CD8-positive, alpha-beta memory T cell (primary cell): Measurements from ENCODE around the gene ST6GALNAC2. TPM values are rescaled to one million over a fixed set of nuclear protein-coding genes. Genes with fewer than 3 reads are reported as not detected.
"Not testable (repeated sequence)": the region's sequence is repeated elsewhere in the genome, so short reads cannot be mapped to it uniquely, and the experiment has no call there.

Experiments used
- CTCF ChIA-PET: fragments of 350-600 bp; sonication (Branson Sonifier 250); formaldehyde crosslinking; loops from one replicate; lab custom pipeline; 2021; ENCODE audit warnings: antibody characterized with exemption; lab: Charles Lee
- POLR2A ChIA-PET: fragments of 350-600 bp; sonication (Branson Sonifier 250); formaldehyde crosslinking; loops from one replicate; lab custom pipeline; 2021; ENCODE audit warnings: antibody characterized with exemption; lab: Charles Lee
- DNase-seq, 5 donors: peaks; one replicate each; pipeline versions ENCODE4 v3.0.0 to v3.0.0-alpha.2; 2020 to 2022; ENCODE audit warnings: mixed read lengths in 1 of 5
- H3K27ac ChIP-seq: one replicate; pipeline ENCODE4 v1.7.0; 2013; ENCODE audit warnings: low read depth, mild to moderate bottlenecking, low read length, moderate library complexity
- H3K27me3 ChIP-seq: 2 replicates; pipeline ENCODE4 v1.7.0; 2013; ENCODE audit warnings: low read length, mild to moderate bottlenecking; ENCODE audit not compliant: insufficient read depth, poor library complexity, severe bottlenecking
- H3K36me3 ChIP-seq: 2 replicates; pipeline ENCODE4 v1.7.0; 2013; ENCODE audit warnings: mild to moderate bottlenecking, low read length, moderate library complexity; ENCODE audit not compliant: insufficient read depth
- H3K4me1 ChIP-seq: 2 replicates; pipeline ENCODE4 v1.7.0; 2013; ENCODE audit warnings: mild to moderate bottlenecking, low read length, moderate library complexity; ENCODE audit not compliant: insufficient read depth
- H3K4me3 ChIP-seq: 2 replicates; pipeline ENCODE4 v1.7.0; 2013; ENCODE audit warnings: mild to moderate bottlenecking, low read length
- H3K9me3 ChIP-seq: 2 replicates; pipeline ENCODE4 v1.7.0; 2013; ENCODE audit warnings: mild to moderate bottlenecking, low read length
- H3K27ac Mint-ChIP-seq, 8 donors: one replicate each; pipeline ENCODE4 v1.8.0; 2020 to 2021; ENCODE audit warnings: mixed read lengths in 8 of 8, mild to moderate bottlenecking in 6 of 8, inconsistent platforms in 3 of 8, moderate library complexity in 3 of 8
- H3K27me3 Mint-ChIP-seq, 2 donors: one replicate each; pipeline ENCODE4 v1.8.0; 2020 to 2021; ENCODE audit warnings: mixed read lengths in 2 of 2, mild to moderate bottlenecking in 1 of 2, moderate library complexity in 1 of 2
- H3K36me3 Mint-ChIP-seq, 3 donors: one replicate each; pipeline ENCODE4 v1.8.0; 2020 to 2021; ENCODE audit warnings: mixed read lengths in 3 of 3, inconsistent platforms in 1 of 3, mild to moderate bottlenecking in 1 of 3
- H3K4me1 Mint-ChIP-seq, 3 donors: one replicate each; pipeline ENCODE4 v1.8.0; 2020 to 2021; ENCODE audit warnings: mixed read lengths in 3 of 3, inconsistent platforms in 1 of 3, mild to moderate bottlenecking in 1 of 3
- H3K4me3 Mint-ChIP-seq, 7 donors: one replicate each; pipeline ENCODE4 v1.8.0; 2020 to 2021; ENCODE audit warnings: mixed read lengths in 7 of 7, mild to moderate bottlenecking in 6 of 7, moderate library complexity in 4 of 7, inconsistent platforms in 2 of 7
- H3K9me3 Mint-ChIP-seq, 5 donors: one replicate each; pipeline ENCODE4 v1.8.0; 2020 to 2022; ENCODE audit warnings: mixed read lengths in 5 of 5, mild to moderate bottlenecking in 3 of 5, moderate library complexity in 2 of 5, inconsistent platforms in 1 of 5
- polyA plus RNA-seq: library from polyadenylated mRNA; unstranded; fragments of 300-500 nt; fragmentation: Illumina TruSeq; gene quantifications from one replicate; pipeline ENCODE4 v1.2.3, GENCODE V29; 2021
- total RNA-seq, 2 experiments: library from RNA; stranded (reverse); gene quantifications; one replicate each; pipeline ENCODE4 v1.2.3, GENCODE V29; 2021

Gene ST6GALNAC2
- total and polyA plus RNA-seq, 3 experiments from 2014 or later: 0.83 to 2.9 (median 1.0) TPM

GRCh38 chr17:76566988-76567431, 18.6 kb downstream of the ST6GALNAC2 start:
- peak overlapping the region in 3 of 7 donors; percentile 46 to 53 (median 52) for H3K4me3 Mint-ChIP-seq
- H3K9me3 Mint-ChIP-seq: no peaks in the 10 kb centered on the region
- Histone ChIP-seq H3K9me3 (no peaks in the 10 kb centered on the region), H3K36me3 (peaks cover 23% of the 10 kb centered on the region), H3K27ac (no peak overlapping the region), H3K27me3 (no peaks in the 10 kb centered on the region), H3K4me3 (no peak overlapping the region), H3K4me1 (peaks cover 18% of the 10 kb centered on the region)
- peak overlapping the region; percentile 50 to 93 (median 88) for H3K27ac Mint-ChIP-seq
- POLR2A ChIA-PET: no interaction called here
- no peaks in the 10 kb centered on the region for H3K27me3 Mint-ChIP-seq
- peaks cover 39 to 53% (median 47%) of the 10 kb centered on the region in 3 donors for H3K4me1 Mint-ChIP-seq
- H3K36me3 Mint-ChIP-seq: peaks cover 13 to 43% (median 17%) of the 10 kb centered on the region in 3 donors
- CTCF ChIA-PET: interaction anchor here (1.3 to 7.3 kb wide), 5 partner anchors 9 to 60 kb away, joined by 4 to 37 read pairs (median 10); no protein-coding TSS in a partner anchor
- DNase-seq: no peak

- CTCF ChIA-PET: interaction anchor here (1.3 to 7.3 kb wide), 5 partner anchors 9 to 181 kb away, joined by 3 to 37 read pairs (median 10); no protein-coding TSS in a partner anchor
- H3K27ac Mint-ChIP-seq: peak overlapping the region in 6 of 8 donors; percentile 57 to 93 (median 88)
- peaks cover 28% of the 10 kb centered on the region for H3K36me3 ChIP-seq
Observed at GRCh38 chr17:76566613-76566943, 19.1 kb downstream of the ST6GALNAC2 start.

GRCh38 chr17:76565728-76566612, 19.7 kb downstream of the ST6GALNAC2 start:
- peak overlapping the region; percentile 8 to 89 (median 84) for H3K27ac Mint-ChIP-seq

More at GRCh38 chr17:76566613-76566943, 19.1 kb downstream of the ST6GALNAC2 start:
- no peaks in the 10 kb centered on the region for H3K9me3 ChIP-seq
- peak overlapping the region in 1 of 7 donors; percentile 15 for H3K4me3 Mint-ChIP-seq
- no peak for DNase-seq
- H3K36me3 Mint-ChIP-seq: peaks cover 16 to 47% (median 19%) of the 10 kb centered on the region in 3 donors
- H3K4me3 ChIP-seq: no peak overlapping the region
- no peak overlapping the region for H3K27ac ChIP-seq
- H3K27me3 Mint-ChIP-seq: no peaks in the 10 kb centered on the region
- H3K9me3 Mint-ChIP-seq: no peaks in the 10 kb centered on the region
- H3K4me1 Mint-ChIP-seq: peaks cover 43 to 57% (median 51%) of the 10 kb centered on the region in 3 donors
- peaks cover 23% of the 10 kb centered on the region for H3K4me1 ChIP-seq
- H3K27me3 ChIP-seq: no peaks in the 10 kb centered on the region
- POLR2A ChIA-PET: no interaction called here

GRCh38 chr17:76564991-76565727, 20.5 kb downstream of the ST6GALNAC2 start:
- H3K27ac ChIP-seq, H3K27me3 ChIP-seq, H3K9me3 ChIP-seq, H3K27me3 Mint-ChIP-seq, H3K4me3 ChIP-seq, H3K9me3 Mint-ChIP-seq, POLR2A ChIA-PET: not testable (repeated sequence)
- Mint-ChIP-seq H3K27ac (peak overlapping the region in 7 of 8 donors; percentile 18 to 89 (median 80)), H3K36me3 (peaks cover 17 to 61% (median 21%) of the 10 kb centered on the region in 3 donors), H3K4me1 (peaks cover 56 to 72% (median 65%) of the 10 kb centered on the region in 3 donors), H3K4me3 (peak overlapping the region in 1 of 7 donors; percentile 13)
- peaks cover 36% of the 10 kb centered on the region for H3K4me1 ChIP-seq
- peaks cover 32% of the 10 kb centered on the region for H3K36me3 ChIP-seq
- peak in 1 of 5 donors; percentile 27 for DNase-seq
- CTCF ChIA-PET: interaction anchor here (1.3 to 3.3 kb wide), 2 partner anchors 42 to 179 kb away, joined by 3 to 18 read pairs; no protein-coding TSS in a partner anchor

More at GRCh38 chr17:76565728-76566612, 19.7 kb downstream of the ST6GALNAC2 start:
- peaks cover 29% of the 10 kb centered on the region for H3K4me1 ChIP-seq
- ChIA-PET CTCF (interaction anchor here (1.3 to 7.3 kb wide), 5 partner anchors 8 to 180 kb away, joined by 3 to 37 read pairs (median 10); no protein-coding TSS in a partner anchor), POLR2A (interaction anchor here (0.5 kb wide), 1 partner anchor 573 kb away, joined by 10 read pairs; no protein-coding TSS in a partner anchor)
- DNase-seq: no peak
- Mint-ChIP-seq H3K9me3 (no peaks in the 10 kb centered on the region), H3K27me3 (no peaks in the 10 kb centered on the region), H3K4me3 (peak overlapping the region in 2 of 7 donors; percentile 11 to 15), H3K36me3 (peaks cover 17 to 53% (median 21%) of the 10 kb centered on the region in 3 donors), H3K4me1 (peaks cover 49 to 63% (median 57%) of the 10 kb centered on the region in 3 donors)
- H3K27me3 ChIP-seq: no peaks in the 10 kb centered on the region
- peaks cover 32% of the 10 kb centered on the region for H3K36me3 ChIP-seq
- H3K4me3 ChIP-seq: no peak overlapping the region
- H3K27ac ChIP-seq: no peak overlapping the region
- H3K9me3 ChIP-seq: no peaks in the 10 kb centered on the region

GRCh38 chr17:76563359-76563758, 22.3 kb downstream of the ST6GALNAC2 start:
- H3K27me3 ChIP-seq, H3K4me3 ChIP-seq, H3K9me3 ChIP-seq, H3K27me3 Mint-ChIP-seq, H3K9me3 Mint-ChIP-seq, DNase-seq, H3K27ac ChIP-seq, POLR2A ChIA-PET: not testable (repeated sequence)
- Histone ChIP-seq H3K36me3 (peaks cover 32% of the 10 kb centered on the region), H3K4me1 (peaks cover 54% of the 10 kb centered on the region)
- peak overlapping the region; percentile 66 to 96 (median 88) for H3K27ac Mint-ChIP-seq
- peak overlapping the region in 5 of 7 donors; percentile 59 to 68 (median 65) for H3K4me3 Mint-ChIP-seq
- CTCF ChIA-PET: interaction anchor here (7.6 kb wide), 1 partner anchor 60 kb away, joined by 55 read pairs; no protein-coding TSS in a partner anchor
- H3K36me3 Mint-ChIP-seq: peaks cover 21 to 73% (median 21%) of the 10 kb centered on the region in 3 donors
- peaks cover 70 to 85% (median 81%) of the 10 kb centered on the region in 3 donors for H3K4me1 Mint-ChIP-seq

- H3K27me3 ChIP-seq: no peaks in the 10 kb centered on the region
- peaks cover 32% of the 10 kb centered on the region for H3K36me3 ChIP-seq
- H3K4me1 Mint-ChIP-seq: peaks cover 70 to 83% (median 81%) of the 10 kb centered on the region in 3 donors
- H3K27me3 Mint-ChIP-seq: no peaks in the 10 kb centered on the region
- CTCF ChIA-PET: interaction anchor here (1.2 to 7.6 kb wide), 2 partner anchors 24 to 60 kb away, joined by 4 to 55 read pairs; no protein-coding TSS in a partner anchor
- peaks cover 51% of the 10 kb centered on the region for H3K4me1 ChIP-seq
- H3K4me3 ChIP-seq: no peak overlapping the region
- peak overlapping the region; percentile 24 for H3K27ac ChIP-seq
- DNase-seq: no peak
- H3K9me3 ChIP-seq: no peaks in the 10 kb centered on the region
- peak overlapping the region; percentile 51 to 68 (median 65) for H3K4me3 Mint-ChIP-seq
- peaks cover 21 to 80% (median 21%) of the 10 kb centered on the region in 3 donors for H3K36me3 Mint-ChIP-seq
- no peaks in the 10 kb centered on the region for H3K9me3 Mint-ChIP-seq
- H3K27ac Mint-ChIP-seq: peak overlapping the region; percentile 64 to 96 (median 90)
- POLR2A ChIA-PET: no interaction called here
Observed at GRCh38 chr17:76562734-76563148, 22.9 kb downstream of the ST6GALNAC2 start.

- no peak for DNase-seq
- Mint-ChIP-seq H3K9me3 (no peaks in the 10 kb centered on the region), H3K36me3 (peaks cover 20 to 81% (median 21%) of the 10 kb centered on the region in 3 donors), H3K4me3 (peak overlapping the region; percentile 78 to 99 (median 98)), H3K27ac (peak overlapping the region; percentile 91 to 100 (median 98)), H3K27me3 (no peaks in the 10 kb centered on the region), H3K4me1 (peaks cover 71 to 83% (median 81%) of the 10 kb centered on the region in 3 donors)
- Histone ChIP-seq H3K27me3 (no peaks in the 10 kb centered on the region), H3K9me3 (no peaks in the 10 kb centered on the region), H3K4me3 (peak overlapping the region; percentile 53), H3K27ac (peak overlapping the region; percentile 75), H3K36me3 (peaks cover 32% of the 10 kb centered on the region), H3K4me1 (peaks cover 49% of the 10 kb centered on the region)
- CTCF ChIA-PET: interaction anchor here (1.2 to 7.6 kb wide), 3 partner anchors 25 to 120 kb away, joined by 4 to 55 read pairs (median 18); no protein-coding TSS in a partner anchor
- POLR2A ChIA-PET: interaction anchor here (0.7 to 1.2 kb wide), 2 partner anchors 22 to 175 kb away, joined by 3 to 5 read pairs; partner anchors contain the start of gene SRSF2
Observed at GRCh38 chr17:76561799-76562268, 23.8 kb downstream of the ST6GALNAC2 start.
